ENCODE measurements around the gene NKAIN4.

Gene NKAIN4

GRCh38 chr20:63254232-63254605 lies at the start of gene NKAIN4:
TSS of gene NKAIN4 (minus strand) at chr20:63254463. CDS start at chr20:63254450, 13 bp downstream.
- DNase-seq (ENCODE audit: low read depth): no peak

- no peak for DNase-seq (ENCODE audit: low read depth)
These were observed 48.9 kb upstream of the NKAIN4 start for GRCh38 chr20:63303095-63303666.

- DNase-seq (ENCODE audit: low read depth): no peak
These were observed 47.4 kb upstream of the NKAIN4 start for GRCh38 chr20:63301671-63302070.

- DNase-seq (ENCODE audit: low read depth): no peak
These were observed 44.6 kb upstream of the NKAIN4 start for GRCh38 chr20:63298731-63299312.

- no peak for DNase-seq (ENCODE audit: low read depth)
These were observed 43.7 kb upstream of the NKAIN4 start for GRCh38 chr20:63297796-63298572.

- no peak for DNase-seq (ENCODE audit: low read depth)
These were observed 43.1 kb upstream of the NKAIN4 start for GRCh38 chr20:63297371-63297781.

GRCh38 chr20:63296531-63297299 lies 42.5 kb upstream of the NKAIN4 start:
- DNase-seq (ENCODE audit: low read depth): no peak

GRCh38 chr20:63295846-63296245 lies 41.6 kb upstream of the NKAIN4 start:
- no peak for DNase-seq (ENCODE audit: low read depth)

GRCh38 chr20:63295422-63295821 lies 41.2 kb upstream of the NKAIN4 start:
- no peak for DNase-seq (ENCODE audit: low read depth)

GRCh38 chr20:63295018-63295417 lies 40.8 kb upstream of the NKAIN4 start:
- no peak for DNase-seq (ENCODE audit: low read depth)

GRCh38 chr20:63294536-63294900 lies 40.3 kb upstream of the NKAIN4 start:
- no peak for DNase-seq (ENCODE audit: low read depth)

- no peak for DNase-seq (ENCODE audit: low read depth)
These were observed 39.7 kb upstream of the NKAIN4 start for GRCh38 chr20:63293871-63294535.

- no peak for DNase-seq (ENCODE audit: low read depth)
These were observed 39.2 kb upstream of the NKAIN4 start for GRCh38 chr20:63293456-63293855.

GRCh38 chr20:63292904-63293303 lies 38.6 kb upstream of the NKAIN4 start, which contains the start of gene COL20A1:
TSS of gene COL20A1 (plus strand) at chr20:63293186. CDS start at chr20:63295108, 1,922 bp downstream.
- DNase-seq (ENCODE audit: low read depth): no peak

- DNase-seq (ENCODE audit: low read depth): no peak
These were observed 38.0 kb upstream of the NKAIN4 start for GRCh38 chr20:63292292-63292701.

- no peak for DNase-seq (ENCODE audit: low read depth)
These were observed 37.5 kb upstream of the NKAIN4 start for GRCh38 chr20:63291811-63292210.

GRCh38 chr20:63290677-63291472 lies 36.6 kb upstream of the NKAIN4 start:
- DNase-seq (ENCODE audit: low read depth): peak; percentile 56

GRCh38 chr20:63290136-63290676 lies 35.9 kb upstream of the NKAIN4 start:
- DNase-seq (ENCODE audit: low read depth): no peak

- DNase-seq (ENCODE audit: low read depth): no peak
These were observed 35.3 kb upstream of the NKAIN4 start for GRCh38 chr20:63289311-63290135.

Data from stimulated activated CD8-positive, alpha-beta memory T cell treated with anti-CD3 and anti-CD28 coated beads, Interleukin-7, amount 100 ng/mL, for 24 hours (primary cell).